Kidney glomerular epithelial cell (primary cell): ENCODE measurements around the gene ZFP36L1.

Source experiments
- DNase-seq: peaks from one replicate; lab custom pipeline; 2025; lab: John Stamatoyannopoulos, UW

ZFP36L1 gene

GRCh38 chr14:68738559-68738958, 54.3 kb downstream of the ZFP36L1 start:
- no peak for DNase-seq
